ENCODE data around the gene PRSS36.

DNA sequence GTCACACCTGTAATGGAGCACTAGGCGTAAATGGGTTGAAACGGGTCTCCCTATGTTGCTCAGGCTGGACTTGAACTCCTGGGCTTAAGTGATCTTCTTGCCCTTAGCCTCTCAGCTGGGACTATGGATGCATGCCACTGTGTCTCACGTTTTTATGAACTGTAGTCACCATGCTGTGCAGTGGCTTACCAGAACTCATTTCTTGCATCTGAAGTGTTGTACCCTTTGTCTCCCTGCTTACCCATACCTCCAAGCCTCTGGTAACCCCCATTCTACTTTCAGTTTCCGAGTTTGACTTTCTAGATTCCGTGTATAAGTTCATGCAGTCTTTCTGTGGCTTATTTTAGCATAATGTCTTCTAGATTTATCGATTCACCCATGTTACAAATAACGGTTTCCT, 45.0 kb upstream of the PRSS36 start:
- TF ChIP-seq POLR2AphosphoS5 (IDR thresholded peaks at IDR 0.05; ENCODE audit: low read depth, low read length) (peak; percentile 92), SPI1 (IDR thresholded peaks at IDR 0.05; ENCODE audit: low read depth, low read length) (no peak), POLR2A (IDR thresholded peaks at IDR 0.05; ENCODE audit: low read depth, low read length) (peak; percentile 63; the same call in 1 of the 2 replicates)

Measured in GM12891 (cell line).